GM23338 (cell line): Measurements from ENCODE around the gene CPNE8. TPM values are rescaled to one million over a fixed set of nuclear protein-coding genes. Genes with fewer than 3 reads are reported as not detected.

Experiments used
- ETS1 ChIP-seq: IDR thresholded peaks from 2 replicates; pipeline ENCODE4 v1.6.1; 2016; ENCODE audit warnings: antibody characterized with exemption
- EZH2 ChIP-seq: fragments of 200-600 bp; sonication (generic); IDR thresholded peaks from one replicate; pipeline ENCODE4 v1.8.0; 2017; ENCODE audit warnings: antibody characterized with exemption, mild to moderate bottlenecking, low read depth; ENCODE audit not compliant: unreplicated experiment
- JUNB ChIP-seq: IDR thresholded peaks from one replicate; pipeline ENCODE4 v1.6.1; 2016; ENCODE audit warnings: antibody characterized with exemption; ENCODE audit not compliant: unreplicated experiment
- REST ChIP-seq: IDR thresholded peaks from one replicate; pipeline ENCODE4 v1.6.1; 2018; ENCODE audit warnings: antibody characterized with exemption; ENCODE audit not compliant: unreplicated experiment
- STAT1 ChIP-seq: IDR thresholded peaks from one replicate; pipeline ENCODE4 v1.6.1; 2016; ENCODE audit warnings: antibody characterized with exemption; ENCODE audit not compliant: unreplicated experiment
- ZNF331 ChIP-seq: fragments of 250-450 bp; sonication (Bioruptor Pico); IDR thresholded peaks from 2 replicates; pipeline ENCODE4 v1.5.0; 2020; ENCODE audit warnings: low read depth, mild to moderate bottlenecking, moderate library complexity
- ZNF462 ChIP-seq: fragments of 250-450 bp; sonication (Bioruptor Pico); IDR thresholded peaks from 2 replicates; pipeline ENCODE4 v1.5.0; 2020; ENCODE audit warnings: mild to moderate bottlenecking, moderate library complexity
- polyA plus RNA-seq: library from polyadenylated mRNA; unstranded; fragments of >200 nt; fragmentation: Nextera tagmentation; extraction: Ambion mirVana; gene quantifications from 2 replicates; pipeline ENCODE4 v1.2.1, GENCODE V29; 2016
- total RNA-seq: library from RNA; depleted of rRNA; stranded (reverse); fragments of >200 nt; shearing (Covaris generic); gene quantifications from 2 replicates; pipeline ENCODE4 v1.2.3, GENCODE V29; 2014

Gene CPNE8
- total and polyA plus RNA-seq, 2 experiments from 2014 or later = 8.7 to 10.1 TPM

- TF ChIP-seq ZNF462 (CRISPR knock-in tag) (no peak), STAT1 (no peak), ZNF331 (CRISPR knock-in tag) (no peak), EZH2 (no peak), JUNB (no peak), ETS1 (no peak), REST (no peak)
These were observed 13.8 kb upstream of the CPNE8 start (continued) for GRCh38 chr12:38919191-38919590.
